ENCODE data around the gene NOTCH4. TPM values are rescaled to one million over a fixed set of nuclear protein-coding genes. Genes with fewer than 3 reads are reported as not detected.

The NOTCH4 gene
- total RNA-seq, 1 donor: 1.1 TPM

GRCh38 chr6:32168807-32169591 lies 54.9 kb downstream of the NOTCH4 start:
- no peak for TF ChIP-seq CTCF (IDR thresholded peaks at IDR 0.05; ENCODE audit: insufficient read depth, low read length)
- no peak overlapping the region for H3K4me3 ChIP-seq (ENCODE audit: low read depth, low read length)
- no peak for DNase-seq (ENCODE audit: low read depth)

GRCh38 chr6:32168350-32168749 lies 55.5 kb downstream of the NOTCH4 start:
- DNase-seq (ENCODE audit: low read depth): no peak
- TF ChIP-seq CTCF (IDR thresholded peaks at IDR 0.05; ENCODE audit: insufficient read depth, low read length): no peak
- no peak overlapping the region for H3K4me3 ChIP-seq (ENCODE audit: low read depth, low read length)

GRCh38 chr6:32167761-32168262 lies 56.1 kb downstream of the NOTCH4 start:
- DNase-seq (ENCODE audit: low read depth): no peak
- TF ChIP-seq CTCF (IDR thresholded peaks at IDR 0.05; ENCODE audit: insufficient read depth, low read length): no peak

GRCh38 chr6:32167154-32167760 lies 56.6 kb downstream of the NOTCH4 start:
- H3K4me3 ChIP-seq (ENCODE audit: low read depth, low read length): no peak overlapping the region
- no peak for TF ChIP-seq CTCF (IDR thresholded peaks at IDR 0.05; ENCODE audit: insufficient read depth, low read length)
- no peak for DNase-seq (ENCODE audit: low read depth)

More at GRCh38 chr6:32167761-32168262, 56.1 kb downstream of the NOTCH4 start:
- no peak overlapping the region for H3K4me3 ChIP-seq (ENCODE audit: low read depth, low read length)

GRCh38 chr6:32166411-32167061 lies 57.3 kb downstream of the NOTCH4 start:
- no peak for DNase-seq (ENCODE audit: low read depth)
- TF ChIP-seq CTCF (IDR thresholded peaks at IDR 0.05; ENCODE audit: insufficient read depth, low read length): peak; percentile 5
- H3K4me3 ChIP-seq (ENCODE audit: low read depth, low read length): no peak overlapping the region

- TF ChIP-seq CTCF (IDR thresholded peaks at IDR 0.05; ENCODE audit: insufficient read depth, low read length): no peak
- no peak within 1 kb of the TSS for H3K4me3 ChIP-seq (ENCODE audit: low read depth, low read length)
- no peak for DNase-seq (ENCODE audit: low read depth)
Observed at GRCh38 chr6:32164295-32164694, 59.6 kb downstream of the NOTCH4 start, which contains the start of gene EGFL8. Gene EGFL8, plus strand, starts transcription at chr6:32164595. Its CDS starts 1,571 bp downstream, at chr6:32166166.

All from fibroblast of the aortic adventitia (primary cell).